ENCODE data around the gene SLC4A3. TPM values are rescaled to one million over a fixed set of nuclear protein-coding genes. Genes with fewer than 3 reads are reported as not detected.

SLC4A3 gene
- total RNA-seq, 1 experiment from 2014 or later, result 20.2 TPM

- TF ChIP-seq CTCF (IDR thresholded peaks at IDR 0.05; ENCODE audit: unreplicated experiment), result no peak
- Mint-ChIP-seq H3K27me3 (ENCODE audit: unreplicated experiment) (no peaks in the 10 kb centered on the region), H3K9me3 (ENCODE audit: low read depth, unreplicated experiment) (no peaks in the 10 kb centered on the region), H3K27ac (ENCODE audit: unreplicated experiment) (peak overlapping the region; percentile 93), H3K4me3 (ENCODE audit: low read depth, unreplicated experiment) (peak overlapping the region; percentile 95), H3K4me1 (ENCODE audit: low read depth, unreplicated experiment) (peaks cover 10% of the 10 kb centered on the region), H3K36me3 (ENCODE audit: insufficient read depth, unreplicated experiment) (peaks cover 20% of the 10 kb centered on the region)
- CTCF ChIA-PET, result interaction anchor here (0.7 to 2.1 kb wide), 5 partner anchors 20 to 101 kb away, joined by 3 to 4 read pairs (median 4); partner anchors contain the start of gene OBSL1
- TSS peak; percentile 95 for BruUV-seq (replicated peaks)
- intact Hi-C loops (cut with micrococcal nuclease; ENCODE audit: unreplicated experiment), result loop anchor here (1.0 to 2.0 kb wide), 2 partner anchors 20 to 54 kb away; partner anchors contain the start of gene CHPF
- no peak for DNase-seq
These were observed 30.4 kb upstream of the SLC4A3 start for GRCh38 chr2:219596954-219597551.

GRCh38 chr2:219597552-219598307 lies 29.7 kb upstream of the SLC4A3 start, which contains the start of gene STK11IP:
Gene STK11IP (plus strand): TSS chr2:219597857. CDS start chr2:219598120, 263 bp downstream.
- Mint-ChIP-seq H3K27ac (ENCODE audit: unreplicated experiment) (peak within 1 kb of the TSS; percentile 93), H3K27me3 (ENCODE audit: unreplicated experiment) (no peaks in the 10 kb centered on the region), H3K9me3 (ENCODE audit: low read depth, unreplicated experiment) (no peaks in the 10 kb centered on the region), H3K4me3 (ENCODE audit: low read depth, unreplicated experiment) (peak within 1 kb of the TSS; percentile 95), H3K4me1 (ENCODE audit: low read depth, unreplicated experiment) (peaks cover 10% of the 10 kb centered on the region), H3K36me3 (ENCODE audit: insufficient read depth, unreplicated experiment) (peaks cover 24% of the 10 kb centered on the region)
- TF ChIP-seq CTCF (IDR thresholded peaks at IDR 0.05; ENCODE audit: unreplicated experiment), result no peak
- intact Hi-C loops (cut with micrococcal nuclease; ENCODE audit: unreplicated experiment), result loop anchor here (1.0 to 2.0 kb wide), 2 partner anchors 20 to 55 kb away; partner anchors contain the start of gene CHPF
- DNase-seq, result peak; percentile 96
- no TSS peak for BruUV-seq (replicated peaks)
- CTCF ChIA-PET, result interaction anchor here (0.6 to 2.1 kb wide), 6 partner anchors 10 to 422 kb away, joined by 3 to 4 read pairs (median 4); a partner anchor contains a TSS

- H3K4me1 Mint-ChIP-seq (ENCODE audit: low read depth, unreplicated experiment), result peaks cover 10% of the 10 kb centered on the region
- intact Hi-C loops (cut with micrococcal nuclease; ENCODE audit: unreplicated experiment), result no loop called here
- H3K4me3 Mint-ChIP-seq (ENCODE audit: low read depth, unreplicated experiment), result peak overlapping the region; percentile 95
- no peaks in the 10 kb centered on the region for H3K9me3 Mint-ChIP-seq (ENCODE audit: low read depth, unreplicated experiment)
- CTCF ChIA-PET, result interaction anchor here (0.6 to 1.1 kb wide), 3 partner anchors 10 to 421 kb away, joined by 3 to 4 read pairs (median 4); no protein-coding TSS in a partner anchor
- peaks cover 29% of the 10 kb centered on the region for H3K36me3 Mint-ChIP-seq (ENCODE audit: insufficient read depth, unreplicated experiment)
- TF ChIP-seq CTCF (IDR thresholded peaks at IDR 0.05; ENCODE audit: unreplicated experiment), result no peak
- DNase-seq, result no peak
- BruUV-seq (replicated peaks), result TSS peak; percentile 74
- peak overlapping the region; percentile 93 for H3K27ac Mint-ChIP-seq (ENCODE audit: unreplicated experiment)
- H3K27me3 Mint-ChIP-seq (ENCODE audit: unreplicated experiment), result no peaks in the 10 kb centered on the region
These were observed 28.9 kb upstream of the SLC4A3 start for GRCh38 chr2:219598308-219599078.

- CTCF ChIA-PET, result no interaction called here
- H3K9me3 Mint-ChIP-seq (ENCODE audit: low read depth, unreplicated experiment), result no peaks in the 10 kb centered on the region
- BruUV-seq (replicated peaks), result no TSS peak
- no peak for DNase-seq
- no peak overlapping the region for H3K27ac Mint-ChIP-seq (ENCODE audit: unreplicated experiment)
- no peak overlapping the region for H3K4me3 Mint-ChIP-seq (ENCODE audit: low read depth, unreplicated experiment)
- H3K36me3 Mint-ChIP-seq (ENCODE audit: insufficient read depth, unreplicated experiment), result peaks cover 26% of the 10 kb centered on the region
- no peaks in the 10 kb centered on the region for H3K27me3 Mint-ChIP-seq (ENCODE audit: unreplicated experiment)
- intact Hi-C loops (cut with micrococcal nuclease; ENCODE audit: unreplicated experiment), result no loop called here
- TF ChIP-seq CTCF (IDR thresholded peaks at IDR 0.05; ENCODE audit: unreplicated experiment), result no peak
- H3K4me1 Mint-ChIP-seq (ENCODE audit: low read depth, unreplicated experiment), result no peaks in the 10 kb centered on the region
These were observed 23.7 kb upstream of the SLC4A3 start for GRCh38 chr2:219603771-219604170.
